AML-193 (cell line): Measurements from ENCODE around the gene CHRNE.

Experiments
- DNase-seq, 2 experiments: peaks; one replicate each; lab custom pipeline; 2025; lab: John Stamatoyannopoulos, UW

Gene CHRNE

DNA sequence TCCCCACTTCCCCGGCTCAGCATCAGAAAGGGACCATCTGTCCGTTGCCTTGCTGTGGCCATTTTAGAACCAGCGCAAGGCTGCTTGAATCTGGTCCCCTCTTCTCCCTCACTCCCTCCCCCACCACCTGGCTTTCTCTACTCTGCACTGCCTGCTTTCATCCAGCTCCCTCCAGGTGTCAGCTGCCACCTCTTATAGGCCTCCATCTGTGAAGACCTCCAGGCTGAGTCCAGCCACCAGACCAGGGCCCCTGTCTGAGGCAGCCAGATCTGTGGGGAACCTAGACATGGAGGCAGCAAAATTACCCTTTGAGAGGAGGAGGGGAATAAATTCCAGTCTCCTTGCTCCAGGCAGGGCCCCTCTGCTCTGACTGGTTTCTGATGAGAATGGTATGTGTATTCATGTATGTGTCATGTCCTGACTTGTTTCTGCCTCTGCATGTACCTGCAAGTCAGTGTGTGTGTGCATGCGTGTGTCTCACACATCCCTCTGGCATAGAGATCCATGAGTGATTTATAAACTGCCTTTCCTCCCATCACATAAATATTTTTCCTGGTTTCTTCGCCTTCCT is 48.7 kb downstream of the CHRNE start:
- DNase-seq, result no peak

DNA sequence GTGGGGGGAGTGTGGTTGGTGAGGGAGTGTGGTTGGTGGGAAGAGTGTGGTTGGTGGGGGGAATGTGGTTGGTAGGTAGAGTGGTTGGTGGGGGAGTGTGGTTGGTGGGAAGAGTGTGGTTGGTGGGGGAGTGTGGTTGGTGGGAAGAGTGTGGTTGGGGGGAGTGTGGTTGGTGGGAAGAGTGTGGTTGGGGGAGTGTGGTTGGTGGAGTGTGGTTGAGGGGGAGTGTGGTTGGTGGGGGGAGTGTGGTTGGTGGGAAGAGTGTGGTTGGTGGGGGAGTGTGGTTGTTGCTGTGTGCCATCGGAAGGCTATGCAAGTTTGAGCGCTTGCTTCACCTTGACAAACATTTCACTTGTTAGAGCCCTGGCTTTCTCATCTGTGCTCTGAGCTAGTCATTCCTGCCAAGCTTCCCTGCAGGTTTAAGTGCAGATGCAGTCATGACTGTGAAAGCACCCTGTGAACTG is 49.7 kb downstream of the CHRNE start:
- DNase-seq, result no peak

DNA sequence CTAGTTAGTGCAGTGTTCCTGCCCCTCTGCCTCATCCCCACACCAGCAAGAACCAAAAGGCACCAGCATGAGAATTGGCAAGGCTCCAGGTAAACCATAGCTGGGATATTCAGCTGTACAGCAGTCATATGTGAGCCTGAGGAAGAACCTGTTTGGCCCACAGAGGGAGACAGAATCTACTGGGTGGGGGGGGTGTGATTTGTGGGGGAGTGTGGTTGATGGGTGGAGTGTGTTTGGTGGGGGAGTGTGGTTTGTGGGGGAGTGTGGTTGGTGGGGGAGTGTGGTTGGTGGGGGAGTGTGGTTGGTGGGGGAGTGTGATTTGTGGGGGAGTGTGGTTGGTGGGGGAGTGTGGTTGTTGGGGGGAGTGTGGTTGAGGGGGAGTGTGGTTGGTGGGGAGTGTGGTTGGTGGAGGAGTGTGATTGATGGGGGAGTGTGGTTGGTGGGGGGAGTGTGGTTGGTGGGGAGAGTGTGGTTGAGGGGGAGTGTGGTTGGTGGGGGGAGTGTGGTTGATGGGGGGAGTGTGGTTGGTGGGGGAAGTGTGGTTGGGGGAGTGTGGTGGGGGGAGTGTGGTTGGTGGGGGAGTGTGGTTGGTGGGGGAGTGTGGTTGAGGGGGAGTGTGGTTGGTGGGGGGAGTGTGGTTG is 50.2 kb downstream of the CHRNE start:
- no peak for DNase-seq

DNA sequence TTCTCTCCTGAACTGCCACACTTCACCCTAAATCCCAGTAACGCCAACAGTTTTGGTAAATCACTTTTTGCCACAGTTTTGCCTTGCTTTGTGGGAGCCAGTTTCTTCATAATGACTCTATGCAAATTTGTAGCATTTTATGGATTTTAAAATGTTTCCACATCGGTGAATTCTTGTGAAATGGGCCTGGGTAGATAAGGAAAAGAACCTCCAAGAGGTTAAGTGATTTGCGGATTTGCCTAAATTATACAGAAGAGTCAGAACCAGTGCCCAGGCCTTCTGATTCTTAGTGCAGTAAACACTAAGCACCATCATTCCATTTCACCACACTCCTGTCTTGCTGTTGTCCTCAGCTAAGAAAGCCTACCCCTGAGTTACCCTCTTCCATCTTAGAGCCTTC is 51.8 kb downstream of the CHRNE start:
- DNase-seq, result no peak

DNA sequence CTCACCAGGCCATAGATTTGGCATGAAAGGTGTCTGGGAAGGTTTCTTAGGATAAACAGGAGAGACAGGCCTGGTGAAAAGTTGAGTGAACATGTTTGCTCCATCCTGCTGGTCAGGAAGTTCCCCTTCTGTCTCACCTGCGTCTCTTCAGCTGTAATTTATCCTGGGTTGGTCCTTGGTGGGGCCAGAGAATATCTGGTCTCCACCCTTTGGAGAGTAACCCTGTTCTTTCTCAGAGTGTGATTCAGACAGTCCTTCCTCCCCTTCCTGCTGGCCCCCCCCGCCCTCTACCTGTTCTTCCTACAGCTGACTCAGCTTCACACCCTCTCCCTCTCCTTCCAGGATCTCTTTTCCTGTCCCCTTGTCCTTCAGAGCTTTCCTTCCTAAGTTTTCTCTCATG is 52.7 kb downstream of the CHRNE start:
- no peak for DNase-seq

DNA sequence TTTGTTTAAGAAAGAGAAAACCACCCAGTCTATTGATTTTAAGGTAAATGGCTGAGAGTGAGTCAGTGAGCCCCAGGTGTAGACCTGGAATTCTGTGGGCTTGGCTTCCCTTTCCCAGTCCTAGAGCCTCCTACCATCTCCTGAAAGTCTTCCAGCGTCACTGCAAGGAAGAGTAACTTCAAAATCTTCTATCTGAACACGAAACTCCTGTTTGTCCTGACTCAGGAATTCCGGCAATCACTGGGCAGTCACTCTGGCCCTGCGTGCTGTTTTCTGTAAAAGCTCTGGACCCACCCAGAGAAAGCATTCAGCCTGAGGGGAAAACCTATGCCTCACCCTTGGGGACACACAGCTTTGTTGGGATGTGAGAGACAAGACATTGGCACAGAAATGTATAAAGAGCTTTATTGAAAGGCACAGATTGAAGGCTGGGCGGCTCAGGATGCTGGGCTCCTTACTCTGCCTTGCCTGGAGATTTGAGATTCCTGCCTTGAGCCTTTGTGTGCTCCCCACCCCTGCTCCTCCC is 53.8 kb downstream of the CHRNE start:
- DNase-seq, result no peak
